Measurements from ENCODE around the gene ANKS3.

ANKS3 gene

GRCh38 chr16:4686497-4687210 is 47.4 kb downstream of the ANKS3 start:
- H3K14ac ChIP-seq (ENCODE audit: low read length in 2 of 2) = no peak overlapping the region
- H3K9me3 ChIP-seq (ENCODE audit: control insufficient read depth, low read length) = no peaks in the 10 kb centered on the region
- H3K23ac ChIP-seq (ENCODE audit: low read length in 2 of 2) = no peak overlapping the region
- H3K18ac ChIP-seq (ENCODE audit: low read depth in 1 of 2, low read length in 2 of 2) = no peak overlapping the region
- no peak overlapping the region for H4K91ac ChIP-seq (ENCODE audit: low read length)
- H3K36me3 ChIP-seq (ENCODE audit: control insufficient read depth in 1 of 2, insufficient read depth in 2 of 2, low read depth in 1 of 2, low read length in 2 of 2) = peaks cover 58 to 94% of the 10 kb centered on the region in 2 experiments
- H2AFZ ChIP-seq (ENCODE audit: low read depth, low read length) = no peak overlapping the region
- no peak overlapping the region for H2BK15ac ChIP-seq (ENCODE audit: low read depth, poor library complexity, severe bottlenecking)
- H2AK5ac ChIP-seq (ENCODE audit: low read length, severe bottlenecking) = no peak overlapping the region
- no peak overlapping the region for H3K4me3 ChIP-seq (ENCODE audit: insufficient read depth in 1 of 2, low read depth in 1 of 2, low read length in 2 of 2)
- H3K4me1 ChIP-seq (ENCODE audit: control insufficient read depth, insufficient read depth, low read depth, low read length) = peaks cover 16% of the 10 kb centered on the region
- H2BK120ac ChIP-seq (ENCODE audit: low read depth, low read length) = no peak overlapping the region
- no peak overlapping the region for H2BK5ac ChIP-seq (ENCODE audit: low read depth, low read length, poor library complexity, severe bottlenecking)
- H3K9ac ChIP-seq (ENCODE audit: low read length) = no peak overlapping the region
- WGBS = 92% methylated on average over 27 of the region's 27 CpGs
- H3K79me1 ChIP-seq (replicated peaks; ENCODE audit: low read length, poor library complexity, severe bottlenecking) = peaks cover 38% of the 10 kb centered on the region
- no peak overlapping the region for H3K4ac ChIP-seq (ENCODE audit: low read depth in 1 of 2, low read length in 2 of 2)
- no peak overlapping the region for H3K4me2 ChIP-seq (ENCODE audit: low read length, poor library complexity, severe bottlenecking)
- H3K27me3 ChIP-seq (ENCODE audit: control insufficient read depth in 1 of 2, insufficient read depth in 1 of 2, low read length in 2 of 2) = no peaks in the 10 kb centered on the region
- H3K27ac ChIP-seq (ENCODE audit: low read length, poor library complexity, severe bottlenecking) = no peak overlapping the region
- DNase-seq = no peak
- H2BK12ac ChIP-seq (ENCODE audit: low read length in 2 of 2) = no peak overlapping the region
- H4K8ac ChIP-seq (ENCODE audit: low read length) = no peak overlapping the region

- H3K18ac ChIP-seq (ENCODE audit: low read depth in 1 of 2, low read length in 2 of 2) = no peak overlapping the region
- H3K27ac ChIP-seq (ENCODE audit: low read length, poor library complexity, severe bottlenecking) = no peak overlapping the region
- peaks cover 45% of the 10 kb centered on the region for H3K79me1 ChIP-seq (replicated peaks; ENCODE audit: low read length, poor library complexity, severe bottlenecking)
- H2BK120ac ChIP-seq (ENCODE audit: low read depth, low read length) = no peak overlapping the region
- no peak overlapping the region for H2BK12ac ChIP-seq (ENCODE audit: low read length in 2 of 2)
- H2BK15ac ChIP-seq (ENCODE audit: low read depth, poor library complexity, severe bottlenecking) = no peak overlapping the region
- no peak overlapping the region for H2AK5ac ChIP-seq (ENCODE audit: low read length, severe bottlenecking)
- no peaks in the 10 kb centered on the region for H3K9me3 ChIP-seq (ENCODE audit: control insufficient read depth, low read length)
- H2AFZ ChIP-seq (ENCODE audit: low read depth, low read length) = no peak overlapping the region
- WGBS = 99% methylated on average over 36 of the region's 38 CpGs
- H4K91ac ChIP-seq (ENCODE audit: low read length) = no peak overlapping the region
- H3K36me3 ChIP-seq (ENCODE audit: control insufficient read depth in 1 of 2, insufficient read depth in 2 of 2, low read depth in 1 of 2, low read length in 2 of 2) = peaks cover 60 to 98% of the 10 kb centered on the region in 2 experiments
- H2BK5ac ChIP-seq (ENCODE audit: low read depth, low read length, poor library complexity, severe bottlenecking) = no peak overlapping the region
- no peak overlapping the region for H3K4me3 ChIP-seq (ENCODE audit: insufficient read depth in 1 of 2, low read depth in 1 of 2, low read length in 2 of 2)
- peaks cover 16% of the 10 kb centered on the region for H3K4me1 ChIP-seq (ENCODE audit: control insufficient read depth, insufficient read depth, low read depth, low read length)
- H3K4ac ChIP-seq (ENCODE audit: low read depth in 1 of 2, low read length in 2 of 2) = no peak overlapping the region
- H3K9ac ChIP-seq (ENCODE audit: low read length) = no peak overlapping the region
- no peak overlapping the region for H3K4me2 ChIP-seq (ENCODE audit: low read length, poor library complexity, severe bottlenecking)
- no peak overlapping the region for H3K23ac ChIP-seq (ENCODE audit: low read length in 2 of 2)
- no peak for DNase-seq
- no peaks in the 10 kb centered on the region for H3K27me3 ChIP-seq (ENCODE audit: control insufficient read depth in 1 of 2, insufficient read depth in 1 of 2, low read length in 2 of 2)
- no peak overlapping the region for H3K14ac ChIP-seq (ENCODE audit: low read length in 2 of 2)
- H4K8ac ChIP-seq (ENCODE audit: low read length) = no peak overlapping the region
These were observed 48.1 kb downstream of the ANKS3 start for GRCh38 chr16:4685776-4686496.

GRCh38 chr16:4685292-4685691 is 48.8 kb downstream of the ANKS3 start:
- no peak overlapping the region for H2BK15ac ChIP-seq (ENCODE audit: low read depth, poor library complexity, severe bottlenecking)
- H3K4me1 ChIP-seq (ENCODE audit: control insufficient read depth, insufficient read depth, low read depth, low read length) = peaks cover 14% of the 10 kb centered on the region
- DNase-seq = no peak
- no peaks in the 10 kb centered on the region for H3K9me3 ChIP-seq (ENCODE audit: control insufficient read depth, low read length)
- H3K4ac ChIP-seq (ENCODE audit: low read depth in 1 of 2, low read length in 2 of 2) = no peak overlapping the region
- no peak overlapping the region for H3K4me2 ChIP-seq (ENCODE audit: low read length, poor library complexity, severe bottlenecking)
- no peak overlapping the region for H2AFZ ChIP-seq (ENCODE audit: low read depth, low read length)
- no peak overlapping the region for H3K18ac ChIP-seq (ENCODE audit: low read depth in 1 of 2, low read length in 2 of 2)
- H3K36me3 ChIP-seq (ENCODE audit: control insufficient read depth in 1 of 2, insufficient read depth in 2 of 2, low read depth in 1 of 2, low read length in 2 of 2) = peaks cover 58 to 98% of the 10 kb centered on the region in 2 experiments
- H3K79me1 ChIP-seq (replicated peaks; ENCODE audit: low read length, poor library complexity, severe bottlenecking) = peaks cover 51% of the 10 kb centered on the region
- H3K9ac ChIP-seq (ENCODE audit: low read length) = no peak overlapping the region
- H2BK12ac ChIP-seq (ENCODE audit: low read length in 2 of 2) = no peak overlapping the region
- H3K27me3 ChIP-seq (ENCODE audit: control insufficient read depth in 1 of 2, insufficient read depth in 1 of 2, low read length in 2 of 2) = no peaks in the 10 kb centered on the region
- H4K8ac ChIP-seq (ENCODE audit: low read length) = no peak overlapping the region
- H3K14ac ChIP-seq (ENCODE audit: low read length in 2 of 2) = no peak overlapping the region
- no peak overlapping the region for H4K91ac ChIP-seq (ENCODE audit: low read length)
- 98% methylated on average over 13 of the region's 13 CpGs for WGBS
- H3K27ac ChIP-seq (ENCODE audit: low read length, poor library complexity, severe bottlenecking) = no peak overlapping the region
- no peak overlapping the region for H3K4me3 ChIP-seq (ENCODE audit: insufficient read depth in 1 of 2, low read depth in 1 of 2, low read length in 2 of 2)
- no peak overlapping the region for H3K23ac ChIP-seq (ENCODE audit: low read length in 2 of 2)
- no peak overlapping the region for H2AK5ac ChIP-seq (ENCODE audit: low read length, severe bottlenecking)
- no peak overlapping the region for H2BK5ac ChIP-seq (ENCODE audit: low read depth, low read length, poor library complexity, severe bottlenecking)
- no peak overlapping the region for H2BK120ac ChIP-seq (ENCODE audit: low read depth, low read length)

DNA sequence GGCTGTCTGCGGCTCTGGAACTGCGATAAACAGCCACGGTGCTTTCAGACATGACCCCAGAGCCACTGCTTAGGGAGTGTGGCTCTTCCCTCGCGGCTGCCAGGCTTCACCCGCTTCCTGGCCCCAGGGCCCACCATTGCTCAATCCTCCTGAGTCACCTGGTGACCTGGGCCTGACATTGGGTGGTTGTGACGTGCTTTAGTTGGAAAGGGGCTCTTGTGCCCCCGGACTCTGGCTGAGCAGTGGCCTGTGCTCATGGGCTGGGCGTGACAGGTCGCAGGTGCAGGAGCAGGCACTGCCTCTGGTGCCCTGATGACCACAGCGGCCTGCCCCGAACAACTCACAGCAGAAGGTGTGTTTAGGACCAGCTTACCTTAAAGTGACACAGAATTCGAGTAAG is 49.3 kb downstream of the ANKS3 start:
- Histone ChIP-seq H3K79me1 (replicated peaks; ENCODE audit: low read length, poor library complexity, severe bottlenecking) (peaks cover 54% of the 10 kb centered on the region), H2BK120ac (ENCODE audit: low read depth, low read length) (no peak overlapping the region), H3K27me3 (ENCODE audit: control insufficient read depth in 1 of 2, insufficient read depth in 1 of 2, low read length in 2 of 2) (no peaks in the 10 kb centered on the region), H3K23ac (ENCODE audit: low read length in 2 of 2) (no peak overlapping the region), H3K9ac (ENCODE audit: low read length) (no peak overlapping the region), H3K4me1 (ENCODE audit: control insufficient read depth, insufficient read depth, low read depth, low read length) (peaks cover 13% of the 10 kb centered on the region), H3K18ac (ENCODE audit: low read depth in 1 of 2, low read length in 2 of 2) (no peak overlapping the region), H4K91ac (ENCODE audit: low read length) (no peak overlapping the region), H3K36me3 (ENCODE audit: control insufficient read depth in 1 of 2, insufficient read depth in 2 of 2, low read depth in 1 of 2, low read length in 2 of 2) (peaks cover 54 to 98% of the 10 kb centered on the region in 2 experiments), H2AFZ (ENCODE audit: low read depth, low read length) (no peak overlapping the region), H2BK5ac (ENCODE audit: low read depth, low read length, poor library complexity, severe bottlenecking) (no peak overlapping the region), H2BK12ac (ENCODE audit: low read length in 2 of 2) (no peak overlapping the region), H3K9me3 (ENCODE audit: control insufficient read depth, low read length) (no peaks in the 10 kb centered on the region), H3K4me2 (ENCODE audit: low read length, poor library complexity, severe bottlenecking) (no peak overlapping the region), H3K4me3 (ENCODE audit: insufficient read depth in 1 of 2, low read depth in 1 of 2, low read length in 2 of 2) (no peak overlapping the region), H2BK15ac (ENCODE audit: low read depth, poor library complexity, severe bottlenecking) (no peak overlapping the region), H4K8ac (ENCODE audit: low read length) (no peak overlapping the region), H3K4ac (ENCODE audit: low read depth in 1 of 2, low read length in 2 of 2) (no peak overlapping the region), H2AK5ac (ENCODE audit: low read length, severe bottlenecking) (no peak overlapping the region), H3K27ac (ENCODE audit: low read length, poor library complexity, severe bottlenecking) (no peak overlapping the region), H3K14ac (ENCODE audit: low read length in 2 of 2) (no peak overlapping the region)
- no peak for DNase-seq
- WGBS = 95% methylated on average over 13 of the region's 13 CpGs

Measured in mesenchymal stem cell (in vitro differentiated cells and primary cell).